K562 (cell line): ENCODE measurements around the gene SCN1A. TPM values are rescaled to one million over a fixed set of nuclear protein-coding genes. Genes with fewer than 3 reads are reported as not detected.

Source experiments
- NUFIP1 ChIP-seq: fragments of 450-650 bp; IDR thresholded peaks from 2 replicates; pipeline ENCODE4 v1.6.1; 2018; ENCODE audit not compliant: partially characterized antibody
- polyA plus RNA-seq, 8 experiments: library from polyadenylated mRNA; depleted of rRNA in 4 of 8; stranded (reverse) in 5 of 8; unstranded in 3 of 8; fragments of >200 nt; fragmentation: Nextera tagmentation in 2 of 8; fragmentation: Illumina TruSeq in 1 of 8; extraction: Ambion mirVana in 2 of 8; extraction: Trizol in 1 of 8; gene quantifications; 2 replicates each; pipeline versions ENCODE4 v1.2.1 to v1.2.3, GENCODE V29; 2011 to 2014; ENCODE audit warnings: inconsistent platforms in 1 of 8, missing spikeins in 1 of 8
- total RNA-seq, 7 experiments: library from RNA; depleted of rRNA in 6 of 7; stranded (reverse); fragments of >200 nt in 6 of 7; fragmentation: Illumina TruSeq in 2 of 7; extraction: Trizol in 2 of 7; gene quantifications; 2 replicates each; pipeline versions ENCODE4 v1.2.1 to v1.2.3, GENCODE V29; 2011 to 2021; ENCODE audit warnings: low replicate concordance in 1 of 7
- TF ChIP-seq, protein P1 (sequence below), 2 experiments: fragments of 450-650 bp in 1 of 2; sonication (generic) in 1 of 2; formaldehyde crosslinking in 1 of 2; IDR thresholded peaks; 2 replicates each; pipeline versions ENCODE4 v1.7.1 to v1.9.0; 2016 to 2022; ENCODE audit warnings: inconsistent platforms in 1 of 2, mild to moderate bottlenecking in 1 of 2, missing genetic modification reagents in 1 of 2
- TF ChIP-seq, protein P2 (sequence below), 2 experiments: fragments of 450-650 bp; formaldehyde crosslinking in 1 of 2; IDR thresholded peaks; 2 replicates each; pipeline versions ENCODE4 v1.4.0 to v1.6.1; 2014 to 2020; ENCODE audit warnings: mild to moderate bottlenecking in 2 of 2, borderline replicate concordance in 1 of 2, low read depth in 1 of 2
- TF ChIP-seq, protein P3 (sequence below): fragments of 450-650 bp; IDR thresholded peaks from 2 replicates; pipeline ENCODE4 v1.6.1; 2016; ENCODE audit warnings: borderline replicate concordance

The SCN1A gene
- total and polyA plus RNA-seq, 9 of the 15 experiments (the other 6 are each of a cell fraction or from before 2014, with no cell fraction given) = not detected

DNA sequence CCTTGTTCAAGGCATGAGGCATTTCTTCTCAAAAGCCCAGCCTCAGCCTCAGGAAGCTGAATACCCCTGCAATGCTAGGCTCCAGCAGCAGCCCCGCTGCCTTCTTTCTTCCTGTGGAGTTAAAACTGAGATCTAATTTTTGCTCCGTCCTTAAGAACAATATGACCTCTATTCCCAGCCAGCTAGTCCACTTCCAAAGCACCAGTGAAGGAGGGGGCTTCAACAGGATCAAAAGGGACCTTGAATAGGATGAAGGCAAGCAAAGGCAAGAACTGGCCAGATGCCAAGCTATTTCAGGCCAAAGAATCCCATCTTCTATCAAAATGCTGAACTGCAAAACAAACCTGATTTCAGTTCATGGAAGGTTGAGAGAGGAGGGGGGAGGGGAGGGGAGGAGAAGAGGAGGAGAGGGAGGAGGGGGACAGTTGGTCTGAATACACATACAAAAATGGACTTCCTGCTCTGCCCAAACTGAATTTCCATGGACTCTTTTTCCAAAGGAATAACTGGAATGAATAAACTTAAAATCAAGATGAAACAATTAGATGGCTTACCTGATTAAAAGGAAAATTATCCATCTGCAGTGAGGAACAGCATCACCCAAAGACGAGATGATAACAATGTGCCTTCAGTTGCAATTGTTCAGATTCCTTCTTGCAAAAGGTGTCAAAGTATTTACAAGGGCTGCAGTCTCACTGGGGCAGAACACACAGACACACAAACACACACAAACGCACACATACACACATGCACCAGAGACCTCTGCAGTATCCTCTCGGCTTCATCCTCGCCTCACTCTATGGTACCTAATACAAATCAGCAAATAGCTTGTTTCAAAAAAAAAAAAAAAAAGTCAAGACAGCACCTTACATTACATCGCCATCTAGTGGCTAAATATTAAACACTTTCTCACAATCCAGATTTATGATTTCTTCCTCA, at the start of gene SCN1A (continued):
- TF ChIP-seq, protein P1, sequence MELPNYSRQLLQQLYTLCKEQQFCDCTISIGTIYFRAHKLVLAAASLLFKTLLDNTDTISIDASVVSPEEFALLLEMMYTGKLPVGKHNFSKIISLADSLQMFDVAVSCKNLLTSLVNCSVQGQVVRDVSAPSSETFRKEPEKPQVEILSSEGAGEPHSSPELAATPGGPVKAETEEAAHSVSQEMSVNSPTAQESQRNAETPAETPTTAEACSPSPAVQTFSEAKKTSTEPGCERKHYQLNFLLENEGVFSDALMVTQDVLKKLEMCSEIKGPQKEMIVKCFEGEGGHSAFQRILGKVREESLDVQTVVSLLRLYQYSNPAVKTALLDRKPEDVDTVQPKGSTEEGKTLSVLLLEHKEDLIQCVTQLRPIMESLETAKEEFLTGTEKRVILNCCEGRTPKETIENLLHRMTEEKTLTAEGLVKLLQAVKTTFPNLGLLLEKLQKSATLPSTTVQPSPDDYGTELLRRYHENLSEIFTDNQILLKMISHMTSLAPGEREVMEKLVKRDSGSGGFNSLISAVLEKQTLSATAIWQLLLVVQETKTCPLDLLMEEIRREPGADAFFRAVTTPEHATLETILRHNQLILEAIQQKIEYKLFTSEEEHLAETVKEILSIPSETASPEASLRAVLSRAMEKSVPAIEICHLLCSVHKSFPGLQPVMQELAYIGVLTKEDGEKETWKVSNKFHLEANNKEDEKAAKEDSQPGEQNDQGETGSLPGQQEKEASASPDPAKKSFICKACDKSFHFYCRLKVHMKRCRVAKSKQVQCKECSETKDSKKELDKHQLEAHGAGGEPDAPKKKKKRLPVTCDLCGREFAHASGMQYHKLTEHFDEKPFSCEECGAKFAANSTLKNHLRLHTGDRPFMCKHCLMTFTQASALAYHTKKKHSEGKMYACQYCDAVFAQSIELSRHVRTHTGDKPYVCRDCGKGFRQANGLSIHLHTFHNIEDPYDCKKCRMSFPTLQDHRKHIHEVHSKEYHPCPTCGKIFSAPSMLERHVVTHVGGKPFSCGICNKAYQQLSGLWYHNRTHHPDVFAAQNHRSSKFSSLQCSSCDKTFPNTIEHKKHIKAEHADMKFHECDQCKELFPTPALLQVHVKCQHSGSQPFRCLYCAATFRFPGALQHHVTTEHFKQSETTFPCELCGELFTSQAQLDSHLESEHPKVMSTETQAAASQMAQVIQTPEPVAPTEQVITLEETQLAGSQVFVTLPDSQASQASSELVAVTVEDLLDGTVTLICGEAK (IDR thresholded peaks at IDR 0.05) = peak; percentile 54; the same call in 1 of the 2 replicates
- TF ChIP-seq, protein P1 (CRISPR knock-in tag; IDR thresholded peaks at IDR 0.05) = no peak
- TF ChIP-seq NUFIP1 = no peak
- TF ChIP-seq, protein P2, sequence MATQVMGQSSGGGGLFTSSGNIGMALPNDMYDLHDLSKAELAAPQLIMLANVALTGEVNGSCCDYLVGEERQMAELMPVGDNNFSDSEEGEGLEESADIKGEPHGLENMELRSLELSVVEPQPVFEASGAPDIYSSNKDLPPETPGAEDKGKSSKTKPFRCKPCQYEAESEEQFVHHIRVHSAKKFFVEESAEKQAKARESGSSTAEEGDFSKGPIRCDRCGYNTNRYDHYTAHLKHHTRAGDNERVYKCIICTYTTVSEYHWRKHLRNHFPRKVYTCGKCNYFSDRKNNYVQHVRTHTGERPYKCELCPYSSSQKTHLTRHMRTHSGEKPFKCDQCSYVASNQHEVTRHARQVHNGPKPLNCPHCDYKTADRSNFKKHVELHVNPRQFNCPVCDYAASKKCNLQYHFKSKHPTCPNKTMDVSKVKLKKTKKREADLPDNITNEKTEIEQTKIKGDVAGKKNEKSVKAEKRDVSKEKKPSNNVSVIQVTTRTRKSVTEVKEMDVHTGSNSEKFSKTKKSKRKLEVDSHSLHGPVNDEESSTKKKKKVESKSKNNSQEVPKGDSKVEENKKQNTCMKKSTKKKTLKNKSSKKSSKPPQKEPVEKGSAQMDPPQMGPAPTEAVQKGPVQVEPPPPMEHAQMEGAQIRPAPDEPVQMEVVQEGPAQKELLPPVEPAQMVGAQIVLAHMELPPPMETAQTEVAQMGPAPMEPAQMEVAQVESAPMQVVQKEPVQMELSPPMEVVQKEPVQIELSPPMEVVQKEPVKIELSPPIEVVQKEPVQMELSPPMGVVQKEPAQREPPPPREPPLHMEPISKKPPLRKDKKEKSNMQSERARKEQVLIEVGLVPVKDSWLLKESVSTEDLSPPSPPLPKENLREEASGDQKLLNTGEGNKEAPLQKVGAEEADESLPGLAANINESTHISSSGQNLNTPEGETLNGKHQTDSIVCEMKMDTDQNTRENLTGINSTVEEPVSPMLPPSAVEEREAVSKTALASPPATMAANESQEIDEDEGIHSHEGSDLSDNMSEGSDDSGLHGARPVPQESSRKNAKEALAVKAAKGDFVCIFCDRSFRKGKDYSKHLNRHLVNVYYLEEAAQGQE (IDR thresholded peaks at IDR 0.05; ENCODE audit: borderline replicate concordance) = peak; percentile 30; the same call in 1 of the 2 replicates
- TF ChIP-seq, protein P2 (CRISPR knock-in tag; IDR thresholded peaks at IDR 0.05; ENCODE audit: low read depth) = no peak
- TF ChIP-seq, protein P3, sequence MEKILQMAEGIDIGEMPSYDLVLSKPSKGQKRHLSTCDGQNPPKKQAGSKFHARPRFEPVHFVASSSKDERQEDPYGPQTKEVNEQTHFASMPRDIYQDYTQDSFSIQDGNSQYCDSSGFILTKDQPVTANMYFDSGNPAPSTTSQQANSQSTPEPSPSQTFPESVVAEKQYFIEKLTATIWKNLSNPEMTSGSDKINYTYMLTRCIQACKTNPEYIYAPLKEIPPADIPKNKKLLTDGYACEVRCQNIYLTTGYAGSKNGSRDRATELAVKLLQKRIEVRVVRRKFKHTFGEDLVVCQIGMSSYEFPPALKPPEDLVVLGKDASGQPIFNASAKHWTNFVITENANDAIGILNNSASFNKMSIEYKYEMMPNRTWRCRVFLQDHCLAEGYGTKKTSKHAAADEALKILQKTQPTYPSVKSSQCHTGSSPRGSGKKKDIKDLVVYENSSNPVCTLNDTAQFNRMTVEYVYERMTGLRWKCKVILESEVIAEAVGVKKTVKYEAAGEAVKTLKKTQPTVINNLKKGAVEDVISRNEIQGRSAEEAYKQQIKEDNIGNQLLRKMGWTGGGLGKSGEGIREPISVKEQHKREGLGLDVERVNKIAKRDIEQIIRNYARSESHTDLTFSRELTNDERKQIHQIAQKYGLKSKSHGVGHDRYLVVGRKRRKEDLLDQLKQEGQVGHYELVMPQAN = no peak
